HG02588 (cell line): ENCODE data around the gene PPP1R3G.

ENCODE experiments used
- ATAC-seq: cut with Tn5 transposase; IDR thresholded peaks from one replicate; pipeline ENCODE4 v1.9.1; 2021; ENCODE audit warnings: mild to moderate bottlenecking, moderate library complexity; ENCODE audit not compliant: unreplicated experiment

PPP1R3G gene

DNA sequence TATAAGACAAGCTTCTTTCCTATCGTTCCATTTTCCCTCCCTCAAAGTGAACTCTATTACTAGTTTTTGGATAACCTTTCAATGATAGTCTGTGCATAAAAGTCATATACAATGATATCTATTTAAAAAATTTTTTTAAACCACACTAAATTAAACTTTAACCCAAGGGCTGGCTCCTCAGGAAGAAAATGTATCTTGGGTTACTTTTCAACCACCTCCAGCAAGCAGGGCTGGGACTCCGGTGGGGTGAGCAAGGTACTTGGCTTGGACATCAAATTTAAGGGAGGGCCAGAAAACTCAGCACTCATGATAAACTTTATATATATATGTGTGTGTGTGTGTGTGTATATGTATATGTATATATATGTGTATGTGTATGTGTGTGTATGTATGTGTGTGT is 13.9 kb upstream of the PPP1R3G start:
- no peak for ATAC-seq

DNA sequence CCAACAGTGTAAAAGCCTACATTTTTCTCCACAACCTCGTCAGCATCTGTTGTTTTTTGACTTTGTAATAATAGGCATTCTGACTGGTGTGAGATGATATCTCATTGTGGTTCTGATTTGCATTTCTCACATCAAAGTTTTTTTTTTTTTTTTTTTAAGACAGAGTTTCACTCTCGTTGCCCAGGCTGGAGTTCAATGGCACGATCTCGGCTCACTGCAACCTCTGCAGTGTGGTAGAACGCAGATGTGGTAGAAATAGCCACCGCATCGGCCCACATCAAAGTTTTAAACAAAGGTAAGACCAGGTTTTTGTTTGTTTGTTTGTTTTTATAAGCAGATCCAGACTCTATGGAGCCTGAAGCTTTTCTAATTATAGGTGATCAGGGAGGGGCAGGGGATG is 12.7 kb upstream of the PPP1R3G start:
- ATAC-seq = no peak

DNA sequence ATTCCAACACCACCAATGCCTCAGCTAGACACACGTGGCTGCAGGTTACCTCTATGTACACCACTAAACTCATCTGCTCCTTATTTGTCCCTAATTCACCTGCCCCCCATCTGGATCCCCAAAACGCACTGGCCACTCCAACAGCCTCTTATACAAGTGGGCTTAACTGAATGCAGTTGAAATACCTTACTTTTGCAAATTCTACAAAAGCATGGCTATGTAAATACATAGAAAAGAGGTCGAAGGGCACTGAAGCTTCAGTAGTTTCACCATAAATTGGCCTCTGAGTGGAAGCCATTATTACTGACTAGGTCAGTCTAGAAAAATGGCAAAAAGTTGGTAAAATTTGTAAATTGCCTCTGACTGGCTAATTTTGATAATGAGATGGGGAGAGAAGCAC is 11.1 kb upstream of the PPP1R3G start:
- no peak for ATAC-seq

DNA sequence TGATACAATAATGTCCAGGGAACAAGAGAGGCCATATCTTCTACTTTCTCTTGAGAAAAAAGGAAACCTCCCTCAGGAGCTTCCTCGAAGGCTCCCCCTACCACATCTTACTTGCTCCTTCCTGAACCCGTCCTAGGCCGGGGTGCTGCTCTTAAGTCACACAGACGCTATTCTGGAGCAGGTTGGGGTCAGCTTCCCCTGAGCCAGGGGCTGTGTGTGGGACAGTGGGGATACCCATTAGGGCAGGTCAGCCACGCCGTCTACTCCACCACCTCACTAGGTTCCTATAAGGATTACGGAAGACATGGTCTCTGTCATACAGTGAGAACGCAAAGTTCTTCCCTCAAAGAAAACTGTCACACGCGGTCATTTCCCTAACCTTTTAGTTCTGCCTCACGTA is 8.2 kb upstream of the PPP1R3G start:
- no peak for ATAC-seq

DNA sequence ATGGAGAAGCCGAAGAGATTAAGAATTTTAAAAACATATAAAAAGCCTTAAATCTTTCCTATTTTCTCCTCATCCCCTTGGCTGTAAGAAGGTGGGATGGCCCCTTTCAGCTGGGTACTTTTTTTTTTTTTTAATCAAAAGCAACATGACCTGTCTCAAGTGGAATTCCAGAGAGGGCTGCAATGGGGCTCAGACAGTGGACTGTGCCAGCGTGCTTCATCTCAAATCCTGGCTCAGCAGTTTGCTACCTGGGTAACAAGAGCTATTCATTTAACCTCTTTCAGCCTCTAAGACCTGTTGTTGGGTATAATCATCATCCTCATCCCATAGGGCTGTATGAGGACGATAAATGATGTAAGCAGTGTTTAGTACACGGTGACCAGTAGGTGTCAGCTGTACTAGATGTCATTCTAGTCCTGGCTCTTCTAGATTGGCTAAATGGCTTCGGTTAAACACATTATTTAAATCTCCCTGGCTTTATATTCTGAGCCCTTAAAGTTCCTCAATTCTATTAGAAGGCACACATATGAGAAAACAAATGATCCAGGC is 6.9 kb upstream of the PPP1R3G start:
- no peak for ATAC-seq

DNA sequence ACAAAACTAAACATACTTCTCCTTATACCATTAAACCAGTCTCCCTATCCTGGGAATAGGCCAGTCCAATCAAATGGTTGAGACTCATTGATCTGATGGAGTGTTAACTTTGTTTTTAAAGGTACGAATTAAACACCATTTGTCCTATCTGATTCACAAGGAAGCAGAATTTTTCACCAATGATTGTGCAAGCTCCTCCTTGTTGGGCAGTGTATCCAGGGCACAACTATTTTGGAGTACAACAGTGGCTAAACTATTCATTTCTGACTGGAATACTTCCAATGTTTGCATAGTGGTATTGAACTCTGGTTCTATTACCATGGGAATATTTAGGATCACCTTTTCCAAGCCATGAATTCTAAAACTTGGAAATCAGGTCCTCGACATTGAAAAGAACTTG is 5.4 kb upstream of the PPP1R3G start:
- ATAC-seq = no peak

DNA sequence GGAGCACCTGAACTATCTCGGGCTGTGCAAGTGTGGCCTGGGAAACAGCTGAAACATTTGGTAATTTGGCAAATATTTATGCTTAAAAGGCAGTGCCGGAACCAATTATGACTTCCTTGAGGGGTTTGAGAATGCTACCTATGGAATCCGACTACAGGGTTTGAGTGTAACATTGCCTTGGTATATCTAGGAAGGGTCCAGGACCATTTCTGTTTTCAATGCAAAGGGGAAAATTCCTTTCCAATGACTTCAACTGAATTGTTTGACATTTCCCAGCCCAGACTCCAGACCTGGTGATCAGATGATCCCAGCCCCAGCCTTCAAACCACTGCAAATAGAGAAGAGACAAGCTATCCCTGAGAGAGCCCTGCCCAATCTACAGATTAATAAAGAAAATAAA is 4.6 kb upstream of the PPP1R3G start:
- no peak for ATAC-seq

DNA sequence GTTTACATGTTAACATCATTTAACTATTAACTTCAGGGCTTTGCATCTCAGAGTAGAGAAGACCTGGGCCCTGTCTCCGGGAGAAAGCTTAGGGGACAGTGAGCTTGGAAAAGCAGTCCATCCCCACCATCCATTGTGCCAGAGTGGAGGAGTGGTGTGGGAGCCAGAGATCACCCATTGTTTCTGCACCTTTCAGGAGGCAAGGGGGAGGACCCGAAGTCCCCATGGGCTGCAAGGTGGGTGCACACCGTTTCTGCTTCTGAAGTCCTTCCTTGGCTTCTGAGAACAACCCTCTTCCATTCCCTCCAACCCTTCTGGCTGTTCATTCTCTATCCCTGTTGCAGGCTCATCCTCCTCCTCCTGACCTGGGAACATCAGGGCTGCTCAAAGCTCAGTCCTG is 4.0 kb upstream of the PPP1R3G start:
- ATAC-seq = no peak

DNA sequence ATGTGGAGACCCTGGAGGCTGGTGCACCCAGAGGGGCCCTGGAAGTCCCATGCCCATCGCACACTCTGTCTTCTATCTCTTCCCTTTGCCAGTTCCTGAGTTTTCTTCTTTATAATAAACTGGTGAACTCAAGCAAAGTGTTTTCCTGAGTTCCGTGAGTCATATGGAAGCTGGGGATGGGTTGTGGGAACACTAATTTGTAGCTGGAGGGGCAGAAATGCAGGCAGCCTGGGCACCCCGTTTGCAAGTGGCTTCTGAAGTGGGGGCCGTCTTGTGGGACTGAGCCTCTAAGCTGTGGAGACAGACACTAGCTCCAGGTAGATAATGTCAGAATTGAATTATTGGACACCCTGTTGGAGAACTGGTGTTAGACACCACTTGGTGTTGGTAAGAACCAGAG is 3.2 kb upstream of the PPP1R3G start:
- ATAC-seq = no peak

DNA sequence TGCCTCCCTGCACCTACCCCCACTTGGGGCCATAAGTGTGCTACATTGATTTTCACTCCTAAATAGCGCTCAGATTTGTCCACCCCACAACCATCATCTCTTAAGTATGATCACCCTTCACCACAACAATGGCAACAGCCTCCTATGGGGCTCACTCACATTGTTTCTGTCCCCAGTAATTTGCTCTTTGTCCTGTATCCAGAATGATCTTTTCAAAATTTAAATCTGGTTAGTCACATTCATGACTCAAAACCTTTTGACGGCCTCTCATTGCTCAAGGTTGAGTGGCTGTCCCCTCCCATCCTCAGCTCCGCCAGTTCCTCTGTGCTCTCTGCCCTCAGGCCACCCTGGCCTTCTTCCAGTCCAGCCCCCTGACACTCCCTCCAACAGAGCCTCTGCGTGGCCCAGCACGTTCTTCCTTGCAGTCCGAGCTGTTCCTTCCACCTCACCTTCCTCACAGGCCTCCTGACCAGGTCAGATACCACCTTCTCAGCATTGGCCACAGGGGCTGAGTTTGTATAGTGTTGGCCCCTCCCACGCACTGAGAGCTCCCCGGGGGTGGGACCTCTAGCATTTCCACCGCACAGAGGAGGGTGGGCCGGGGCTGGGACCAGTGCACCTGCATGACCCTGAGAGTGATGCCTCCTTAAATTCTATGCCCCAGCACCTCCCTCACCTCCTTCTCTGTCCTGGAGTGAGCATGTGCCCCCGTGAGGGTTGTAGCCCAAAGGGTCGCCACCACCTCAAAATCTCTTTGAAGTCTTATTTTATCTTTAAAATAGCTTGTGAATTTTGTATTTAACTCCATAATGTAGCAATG is 2.4 kb upstream of the PPP1R3G start:
- no peak for ATAC-seq

DNA sequence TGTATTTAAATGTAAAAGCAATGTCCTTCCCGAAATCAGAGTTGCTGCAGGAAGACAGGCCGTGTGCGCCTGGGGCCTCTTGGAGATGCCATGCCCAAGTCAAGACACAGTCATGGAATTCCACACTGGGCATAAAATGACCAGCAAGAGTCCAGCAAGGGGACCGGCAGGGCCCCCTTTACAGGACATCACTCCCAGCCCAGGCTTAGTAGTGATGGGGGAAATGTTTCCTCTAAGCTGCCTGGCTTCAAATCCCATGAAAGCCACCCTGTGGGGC is 1.9 kb upstream of the PPP1R3G start:
- ATAC-seq = no peak

DNA sequence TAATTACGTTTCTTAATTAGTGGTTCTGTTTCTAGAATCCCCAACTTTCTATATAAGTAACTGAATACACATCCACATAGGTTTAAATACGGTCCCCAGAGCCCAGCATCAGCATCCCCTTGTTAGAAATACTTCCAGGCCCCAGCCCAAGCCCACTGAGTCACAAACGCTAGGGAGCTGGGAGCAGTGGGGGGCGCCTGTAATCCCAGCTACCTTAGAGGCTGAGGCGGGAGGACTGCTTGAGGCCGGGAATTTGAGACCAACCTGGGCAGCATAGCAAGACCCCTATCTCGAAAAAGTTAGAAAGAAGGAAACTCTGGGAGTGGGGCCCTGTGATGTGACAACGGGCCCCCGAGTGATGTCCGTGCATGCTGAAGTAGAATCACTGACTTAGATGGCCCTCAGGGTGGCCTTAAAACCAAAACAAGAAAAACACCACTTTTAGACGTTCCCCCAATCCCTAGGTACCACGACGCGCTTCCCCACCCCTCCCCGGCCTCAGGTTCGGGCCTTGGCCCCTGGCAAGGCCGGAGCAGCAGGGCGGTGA is 1.3 kb upstream of the PPP1R3G start:
- no peak for ATAC-seq

DNA sequence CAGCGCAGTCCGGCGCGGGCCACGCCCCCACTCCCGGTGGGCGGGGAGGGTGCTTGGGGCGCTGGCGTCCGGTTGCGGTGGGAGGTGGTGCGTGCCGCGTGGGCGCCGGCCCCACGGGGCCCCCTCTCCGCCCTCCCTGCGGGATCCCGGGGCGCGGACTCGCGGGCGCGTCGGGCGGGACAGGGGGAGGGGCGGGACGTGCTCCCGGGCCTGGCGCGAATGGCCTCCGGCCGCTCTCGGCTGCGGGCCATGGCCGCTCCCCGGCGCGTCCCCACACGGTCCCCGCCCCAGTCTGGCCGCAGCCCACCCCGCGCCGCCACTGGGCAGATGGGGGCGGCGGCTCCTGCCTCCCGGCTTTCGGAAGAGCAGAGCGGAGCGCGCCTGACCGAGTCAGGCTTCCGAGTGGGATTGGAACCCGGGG is 771 bp upstream of the PPP1R3G start:
- peak; percentile 36 for ATAC-seq

DNA sequence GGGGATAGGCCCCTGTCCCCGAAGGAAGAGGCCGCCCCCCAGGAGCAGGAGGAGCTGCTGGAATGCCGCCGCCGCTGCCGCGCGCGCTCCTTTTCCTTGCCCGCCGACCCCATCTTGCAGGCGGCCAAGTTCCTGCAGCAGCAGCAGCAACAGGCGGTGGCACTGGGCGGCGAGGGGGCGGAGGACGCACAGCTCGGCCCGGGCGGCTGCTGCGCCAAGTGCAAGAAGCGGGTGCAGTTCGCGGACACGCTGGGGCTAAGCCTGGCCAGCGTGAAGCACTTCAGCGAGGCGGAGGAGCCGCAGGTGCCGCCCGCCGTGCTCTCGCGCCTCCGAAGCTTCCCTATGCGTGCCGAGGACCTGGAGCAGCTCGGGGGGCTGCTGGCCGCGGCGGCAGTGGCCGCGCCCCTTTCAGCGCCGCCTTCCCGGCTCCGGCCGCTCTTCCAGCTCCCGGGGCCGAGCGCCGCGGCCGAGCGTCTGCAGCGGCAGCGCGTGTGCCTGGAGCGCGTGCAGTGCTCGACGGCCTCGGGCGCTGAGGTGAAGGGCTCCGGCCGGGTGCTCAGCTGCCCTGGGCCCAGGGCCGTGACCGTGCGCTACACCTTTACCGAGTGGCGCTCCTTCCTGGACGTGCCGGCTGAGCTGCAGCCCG is 630 bp downstream of the PPP1R3G start:
- peak; percentile 28 for ATAC-seq

DNA sequence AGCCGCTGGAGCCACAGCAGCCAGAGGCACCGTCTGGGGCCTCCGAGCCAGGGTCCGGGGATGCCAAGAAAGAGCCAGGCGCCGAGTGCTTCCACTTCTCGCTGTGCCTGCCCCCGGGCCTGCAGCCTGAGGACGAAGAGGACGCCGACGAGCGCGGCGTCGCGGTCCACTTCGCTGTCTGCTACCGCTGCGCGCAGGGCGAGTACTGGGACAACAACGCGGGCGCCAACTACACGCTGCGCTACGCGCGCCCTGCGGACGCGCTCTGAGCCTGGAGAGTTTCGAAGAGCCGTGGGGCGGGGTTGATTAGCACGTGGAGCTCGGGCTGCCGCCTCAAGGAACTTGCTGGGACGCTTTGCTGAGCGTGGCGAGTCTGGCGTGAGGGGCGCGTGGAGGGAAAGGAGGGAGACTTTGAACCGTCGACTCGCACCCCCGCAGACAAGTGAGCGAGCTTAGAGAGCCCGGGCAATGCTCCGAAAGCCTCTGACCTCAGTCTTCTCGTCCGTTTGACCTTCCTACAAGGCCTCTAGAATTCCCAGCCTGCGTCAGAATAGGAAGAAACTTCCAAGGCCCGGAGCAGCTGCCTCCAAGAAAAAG is 1.3 kb downstream of the PPP1R3G start:
- ATAC-seq = no peak

DNA sequence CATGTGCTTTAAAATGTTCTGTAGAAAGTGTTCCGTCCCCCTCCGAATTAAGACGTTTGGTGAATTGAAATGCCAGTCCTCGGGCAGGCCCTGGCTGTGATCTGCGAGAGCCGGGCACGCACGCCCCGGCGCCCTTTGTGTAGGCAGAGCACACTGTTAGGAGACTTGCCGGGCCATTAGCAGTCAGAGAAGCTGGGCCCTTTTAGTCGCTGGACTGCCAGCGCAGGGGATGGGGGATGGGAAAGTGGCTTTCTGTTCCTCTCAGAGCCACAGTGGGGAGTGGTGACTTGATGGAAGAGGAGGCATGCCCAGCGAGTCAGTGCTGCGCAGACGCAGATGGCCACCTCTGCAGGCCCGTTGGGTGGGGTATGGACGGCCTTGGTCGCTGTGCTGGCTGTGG is 2.2 kb downstream of the PPP1R3G start:
- no peak for ATAC-seq

DNA sequence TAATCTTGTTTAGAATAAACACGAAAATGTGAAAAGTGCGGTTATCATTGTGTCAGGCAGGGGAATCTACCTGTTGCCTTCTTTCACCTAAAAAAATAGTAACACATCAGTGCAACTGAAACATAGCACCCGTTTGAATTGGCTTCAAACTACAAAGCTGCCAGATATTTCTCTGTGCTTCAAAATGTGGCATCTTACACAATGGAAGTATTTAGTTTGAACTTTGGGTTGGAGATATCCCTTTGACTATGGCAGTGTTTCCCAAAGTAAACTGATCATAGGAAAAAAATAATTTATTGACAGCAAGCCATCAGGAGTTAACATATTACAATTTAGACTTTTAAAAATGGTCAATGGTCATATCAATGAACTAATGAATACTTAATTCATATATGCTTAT is 3.6 kb downstream of the PPP1R3G start:
- ATAC-seq = no peak

DNA sequence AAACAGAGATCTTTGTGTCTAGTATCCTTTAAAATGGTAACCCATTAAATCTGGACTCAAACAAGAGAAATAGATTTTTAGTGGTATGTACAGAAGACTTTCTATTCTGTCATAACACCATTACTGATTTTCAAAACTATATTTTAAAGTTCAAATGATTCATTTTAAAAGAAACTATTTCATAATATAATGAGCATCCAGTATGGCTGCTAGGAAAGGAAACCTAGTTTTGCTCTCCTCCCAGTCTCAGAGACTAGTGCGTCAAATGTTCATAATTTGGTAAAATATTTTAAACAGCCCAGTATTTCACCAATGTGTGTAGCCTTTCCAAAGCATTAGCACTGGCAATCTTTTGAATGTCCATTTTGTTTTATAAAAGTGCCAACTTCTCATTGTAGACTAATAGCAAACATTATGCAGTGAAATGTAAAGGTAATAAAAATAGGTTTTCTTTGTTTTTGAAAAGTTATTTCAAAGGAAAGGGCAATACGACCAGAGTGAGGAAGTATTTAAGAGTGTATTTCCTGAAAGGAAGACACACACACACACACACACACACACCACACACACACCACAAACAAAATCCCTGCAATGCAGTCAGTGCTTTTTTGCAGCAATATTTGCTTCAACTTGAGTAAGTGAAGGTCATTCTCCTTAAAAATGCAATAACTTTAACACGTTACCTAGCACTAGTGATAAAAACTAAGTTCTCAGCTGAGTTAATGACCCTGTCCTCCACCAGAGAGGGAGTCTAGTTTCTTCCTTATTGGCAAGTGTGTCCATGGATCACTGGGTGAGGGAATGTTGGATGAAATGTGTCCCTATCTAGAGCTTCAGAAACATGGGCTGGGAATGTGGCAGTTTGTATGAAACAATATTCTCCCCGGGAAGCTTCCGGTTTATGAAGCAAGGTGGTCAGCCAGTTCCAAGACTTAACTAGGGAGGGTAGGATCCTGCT is 4.6 kb downstream of the PPP1R3G start:
- no peak for ATAC-seq

DNA sequence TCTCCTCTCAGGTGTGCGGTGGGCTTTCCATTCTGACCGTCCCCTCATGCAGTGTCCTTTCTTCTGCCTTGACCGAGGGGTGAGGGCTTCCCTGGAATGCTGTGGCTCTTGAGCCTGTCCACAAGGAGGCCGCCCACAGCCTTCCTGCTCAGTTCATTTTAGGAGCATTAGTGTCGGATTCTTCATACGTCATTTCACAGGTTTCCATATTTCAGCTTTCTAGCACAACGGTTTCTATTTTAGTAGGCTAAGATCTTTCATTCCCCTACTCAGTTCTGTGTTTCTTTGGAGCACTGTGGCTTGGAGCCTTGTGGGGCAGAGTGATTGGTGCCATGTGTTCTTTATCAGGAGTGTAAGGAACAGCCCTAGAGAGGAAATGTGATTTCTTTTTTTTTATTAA is 5.5 kb downstream of the PPP1R3G start:
- no peak for ATAC-seq

DNA sequence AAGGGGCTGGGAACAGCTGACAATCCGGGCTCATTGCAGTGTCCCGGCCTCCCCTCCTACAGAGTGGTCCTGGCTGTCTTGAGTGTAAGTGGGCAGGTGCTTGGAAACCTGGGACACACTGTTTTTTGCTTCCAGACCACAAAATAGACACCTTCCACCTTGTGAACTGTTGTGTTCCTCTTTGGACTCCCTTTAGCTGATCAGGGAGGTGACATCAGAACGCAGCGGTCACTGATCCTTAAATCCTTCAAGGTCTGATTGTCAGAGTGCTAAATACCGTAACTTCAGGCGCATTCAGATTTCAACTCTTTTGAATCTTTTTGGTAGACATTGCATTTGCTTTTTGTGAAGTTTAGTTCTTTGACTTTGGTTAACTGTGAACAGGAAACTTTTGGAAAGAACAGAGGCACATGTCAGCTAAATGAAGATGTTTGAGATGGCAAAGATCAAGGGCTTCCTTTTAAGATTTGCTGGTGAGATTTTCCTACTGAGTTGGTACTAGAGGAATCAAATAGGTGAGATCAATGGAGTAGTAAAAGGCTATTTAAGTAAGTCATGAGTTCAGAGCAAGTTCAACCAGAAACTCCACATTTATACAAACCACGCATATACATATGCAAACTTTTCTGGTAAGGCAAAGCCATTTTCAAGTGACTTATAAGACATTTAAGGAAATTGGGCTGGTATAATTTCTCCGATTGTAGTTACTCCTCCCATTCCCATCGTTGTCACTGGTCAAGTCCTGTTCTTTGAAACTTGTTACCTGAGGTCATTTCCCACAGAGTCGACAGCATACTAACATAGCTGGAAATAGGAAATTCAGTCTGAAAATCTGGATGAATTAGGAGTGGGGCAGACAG is 6.3 kb downstream of the PPP1R3G start:
- no peak for ATAC-seq
